ENCODE data around the gene DNAJC6.
A peak's percentile ranks its signal among the peaks of the same experiment; 100 is the strongest.

Gene DNAJC6

GRCh38 chr1:65409816-65410326 lies 100.5 kb downstream of the DNAJC6 start:
- no peak for DNase-seq

DNA sequence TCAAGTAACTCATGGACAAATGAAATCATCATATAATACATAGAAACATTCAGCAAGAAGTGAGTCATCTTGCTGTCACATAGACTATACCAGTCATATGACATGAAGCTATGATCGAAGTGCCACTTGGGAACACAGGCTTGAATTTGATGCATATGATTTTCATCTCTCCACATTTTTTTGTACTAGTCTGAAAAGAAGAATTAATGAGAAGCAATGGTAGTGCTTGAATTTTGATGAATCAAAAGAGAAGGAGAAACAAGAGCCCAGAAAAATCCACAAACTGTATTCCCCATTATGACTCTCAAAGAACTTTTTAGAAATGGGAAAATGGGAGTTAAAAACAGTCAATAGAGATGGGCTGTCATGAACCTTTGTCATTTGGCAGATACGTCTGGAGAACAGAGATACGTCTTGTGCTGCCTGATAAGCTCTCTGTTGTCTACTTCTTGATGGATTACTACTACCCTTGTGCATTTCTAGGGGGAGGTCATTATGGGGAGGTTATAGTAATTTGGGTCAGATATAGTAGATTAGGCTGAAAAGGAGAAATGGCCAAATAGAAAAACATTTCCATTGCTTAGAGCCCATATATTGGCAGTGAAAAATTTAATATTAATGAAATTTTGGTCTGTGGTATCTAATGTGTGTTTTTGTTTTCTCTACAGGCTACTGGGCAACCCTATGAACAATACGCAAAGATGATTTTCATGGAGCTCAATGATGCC lies 103.1 kb downstream of the DNAJC6 start:
- DNase-seq = no peak

GRCh38 chr1:65412984-65413375 lies 103.6 kb downstream of the DNAJC6 start:
- DNase-seq = no peak

DNA sequence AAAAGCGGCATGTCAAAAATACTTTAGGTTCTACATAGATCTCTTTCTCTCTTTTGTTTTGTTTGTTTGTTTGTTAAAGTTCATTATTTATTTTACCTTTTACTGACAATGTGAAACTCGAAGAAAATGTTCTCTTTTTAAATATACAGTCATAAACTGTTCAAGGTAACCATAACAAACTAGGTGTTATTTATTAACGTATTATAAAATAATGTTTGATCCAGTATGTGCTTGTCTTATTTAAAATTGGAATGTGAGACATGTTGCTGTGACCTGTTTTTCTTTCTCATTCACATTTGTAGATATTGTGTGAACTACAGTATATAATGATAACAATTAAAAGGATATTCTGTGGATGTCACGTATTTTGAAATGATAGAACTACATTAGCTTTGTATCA lies 105.2 kb downstream of the DNAJC6 start:
- DNase-seq = no peak

- DNase-seq = no peak
Observed at GRCh38 chr1:65416767-65417166, 107.4 kb downstream of the DNAJC6 start.

GRCh38 chr1:65417729-65418128 lies 108.4 kb downstream of the DNAJC6 start:
- no peak for DNase-seq

DNA sequence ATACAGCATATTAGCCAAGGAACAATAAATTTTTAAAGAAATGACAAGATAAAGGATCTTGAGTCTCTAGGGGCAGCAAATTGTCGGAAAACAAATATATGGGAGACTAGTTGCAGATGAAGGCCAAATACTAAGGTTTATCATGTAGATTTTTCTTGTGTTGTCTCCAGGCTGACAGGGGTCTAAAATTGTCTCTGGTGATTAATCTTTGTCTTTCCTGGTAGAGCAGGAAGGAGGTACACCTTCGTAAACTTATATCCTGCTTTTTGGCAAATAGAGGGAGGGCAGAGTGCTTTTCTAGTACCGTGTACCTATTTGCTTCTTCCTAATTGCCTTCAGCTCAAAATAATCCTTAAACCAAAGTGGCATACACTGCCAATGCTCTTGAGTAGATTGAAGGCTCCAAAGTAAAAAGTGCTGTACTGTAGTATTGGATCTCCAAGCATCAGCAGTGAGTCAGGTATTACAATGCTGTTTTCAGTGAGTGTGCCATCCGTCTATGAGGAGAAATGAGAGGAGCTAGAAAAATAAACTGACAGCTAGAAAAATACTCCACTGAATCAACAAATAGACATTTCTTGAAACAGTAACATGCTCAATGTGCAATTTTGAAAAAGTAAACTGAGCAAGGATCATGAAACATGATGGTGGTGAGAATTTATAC lies 109.3 kb downstream of the DNAJC6 start:
- no peak for DNase-seq

- DNase-seq = peak; percentile 98
Observed at GRCh38 chr1:65419681-65420589, 110.6 kb downstream of the DNAJC6 start.

DNA sequence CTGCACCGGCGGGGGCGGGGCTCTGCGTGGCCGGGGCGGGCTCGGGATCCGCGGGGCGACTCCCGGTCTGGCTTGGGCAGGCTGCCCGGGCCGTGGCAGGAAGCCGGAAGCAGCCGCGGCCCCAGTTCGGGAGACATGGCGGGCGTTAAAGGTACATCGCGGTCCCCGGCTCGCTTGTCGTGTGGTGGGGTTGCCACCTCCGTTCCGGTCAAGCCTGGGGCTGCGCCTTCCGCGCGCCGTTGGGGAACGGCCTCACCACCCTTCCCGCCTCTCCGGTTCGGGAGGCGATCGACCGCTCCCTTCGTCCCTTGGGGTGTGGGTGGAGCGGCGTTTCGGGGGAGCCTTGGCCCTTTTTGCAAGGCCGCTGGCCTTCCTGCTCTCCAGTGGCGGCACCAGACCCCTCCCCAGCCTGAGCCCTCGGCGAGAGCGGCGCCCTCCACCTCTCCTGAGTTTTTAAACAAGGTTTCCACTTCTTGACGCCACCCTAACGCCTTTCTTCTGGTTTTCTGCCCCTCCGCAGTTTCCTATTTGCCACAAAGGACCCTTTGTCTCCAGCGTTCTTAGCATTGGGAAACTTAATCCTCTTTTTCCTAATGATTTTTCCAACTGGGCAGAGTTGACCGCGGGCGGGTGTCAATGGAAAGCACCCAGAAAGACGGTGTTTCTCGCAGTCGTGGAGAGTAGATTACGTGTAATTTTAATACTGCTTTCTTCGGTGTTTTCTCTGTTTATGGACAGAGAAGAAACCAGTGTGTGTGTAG lies 111.4 kb downstream of the DNAJC6 start, which contains the start of the genes LEPR and LEPROT:
Gene LEPR (plus strand): TSS at position 79 of the 761 bp plus-strand sequence. CDS start 144,898 bp downstream, outside the sequence.
Gene LEPROT (plus strand): TSS at position 79 of the 761 bp plus-strand sequence. CDS start 57 bp downstream, at position 136.
- DNase-seq = no peak

- DNase-seq = no peak
Observed at GRCh38 chr1:65421351-65422025, 112.1 kb downstream of the DNAJC6 start.

DNA sequence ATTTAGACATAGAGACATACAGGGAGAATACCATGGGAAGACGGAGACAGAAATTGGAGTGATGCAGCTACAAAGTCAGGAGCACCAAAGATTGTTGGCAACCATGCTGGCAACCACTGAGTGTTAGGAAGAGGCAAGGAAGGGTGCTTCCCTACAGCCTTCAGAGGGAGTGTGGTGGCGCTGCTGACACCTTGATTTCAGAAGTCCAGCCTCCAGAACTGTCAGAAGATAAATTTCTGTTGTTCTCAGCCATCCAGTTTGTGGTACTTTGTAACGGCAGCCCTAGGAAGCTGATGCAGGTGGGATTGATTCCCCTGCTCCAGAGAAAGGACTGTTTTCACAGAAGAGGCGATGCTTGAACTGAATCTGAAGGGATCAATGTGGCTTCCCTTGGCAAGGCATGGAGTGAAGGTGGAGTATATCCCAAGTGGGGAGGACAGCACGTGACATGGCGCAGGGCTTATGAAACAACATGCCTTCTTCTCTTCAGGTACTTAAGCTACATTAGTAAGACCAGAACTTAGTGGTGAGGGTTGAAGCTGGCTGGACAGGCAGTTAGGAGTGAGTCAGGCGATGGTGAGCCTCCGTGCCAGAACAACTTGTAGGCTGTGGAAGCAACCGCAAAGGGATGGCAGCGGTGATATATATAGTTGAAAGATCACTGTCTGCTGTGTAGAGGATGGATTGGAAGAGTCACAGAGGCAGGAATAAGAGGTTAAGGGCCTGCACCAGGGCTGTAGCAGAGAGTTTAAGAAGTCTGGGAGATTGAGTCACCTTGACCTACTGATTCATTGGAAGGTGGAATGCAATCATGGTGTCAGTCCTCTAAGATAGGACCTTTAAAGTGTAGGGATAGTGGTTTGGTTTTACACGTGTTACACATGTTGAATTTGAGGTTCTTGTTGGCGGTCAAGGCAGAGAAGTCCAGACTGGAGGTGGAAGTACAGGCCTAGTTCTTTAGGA lies 113.2 kb downstream of the DNAJC6 start:
- no peak for DNase-seq

DNA sequence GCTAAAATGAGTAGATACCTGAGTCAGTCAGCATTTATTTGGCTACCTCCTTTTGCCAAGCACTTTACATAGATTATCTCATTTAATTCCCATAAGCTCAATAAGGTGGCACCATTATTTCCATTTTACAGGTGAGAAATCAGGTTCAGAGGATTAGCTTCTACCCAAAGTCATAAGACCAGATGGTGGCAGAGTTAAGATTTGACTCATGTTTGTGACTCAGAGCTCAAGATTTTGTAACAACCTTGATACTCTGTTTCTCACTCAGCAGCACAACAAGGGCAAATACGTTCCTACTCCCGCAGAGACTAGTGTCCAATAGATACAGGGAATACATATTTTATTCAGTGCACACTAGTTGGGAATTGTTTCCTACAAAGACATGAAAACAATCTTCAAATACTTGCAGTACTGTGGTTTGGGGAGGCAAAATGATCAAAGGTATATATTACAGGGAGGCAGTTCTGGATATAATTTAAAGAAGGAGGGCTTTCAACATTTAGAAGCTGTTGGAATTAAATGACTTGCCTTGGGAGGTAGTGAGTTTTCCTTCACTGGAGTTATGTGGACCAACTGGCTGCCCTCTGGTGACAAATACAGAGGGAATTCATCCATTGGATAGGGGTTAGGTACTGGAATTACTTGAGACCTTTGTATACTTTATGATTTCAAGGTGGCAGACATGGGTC lies 114.7 kb downstream of the DNAJC6 start:
- no peak for DNase-seq

DNA sequence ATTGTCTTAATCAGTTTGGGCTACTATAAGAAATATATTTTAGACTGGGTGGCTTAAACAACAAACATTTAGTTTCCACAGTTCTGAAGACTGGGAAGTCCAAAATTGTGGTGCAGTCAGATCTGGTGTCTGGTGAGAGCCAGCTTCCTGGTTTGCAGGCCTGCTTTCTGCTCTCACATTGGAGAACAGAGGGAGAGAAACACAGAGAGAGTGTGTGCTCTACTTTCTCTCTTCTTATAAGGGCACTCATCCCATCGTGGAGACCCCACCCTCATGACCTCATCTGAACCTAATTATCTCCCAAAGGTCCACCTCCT lies 115.2 kb downstream of the DNAJC6 start:
- DNase-seq = no peak

DNA sequence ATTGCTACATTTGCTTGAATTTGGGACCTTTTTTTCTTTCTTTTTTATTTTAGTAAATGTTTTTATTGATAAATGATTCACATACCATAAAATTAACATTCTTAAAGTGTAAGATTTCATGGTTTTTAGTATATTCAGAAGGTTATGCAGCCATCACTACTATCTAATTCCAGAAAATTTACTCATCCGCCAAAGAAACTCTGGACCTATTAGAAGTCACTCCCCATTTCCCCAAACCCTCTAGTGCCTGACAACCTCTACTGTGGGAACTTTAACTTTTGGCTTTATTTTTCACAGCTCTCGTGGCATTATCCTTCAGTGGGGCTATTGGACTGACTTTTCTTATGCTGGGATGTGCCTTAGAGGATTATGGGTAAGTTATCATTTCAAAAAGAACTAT lies 115.7 kb downstream of the DNAJC6 start:
- DNase-seq = no peak

DNA sequence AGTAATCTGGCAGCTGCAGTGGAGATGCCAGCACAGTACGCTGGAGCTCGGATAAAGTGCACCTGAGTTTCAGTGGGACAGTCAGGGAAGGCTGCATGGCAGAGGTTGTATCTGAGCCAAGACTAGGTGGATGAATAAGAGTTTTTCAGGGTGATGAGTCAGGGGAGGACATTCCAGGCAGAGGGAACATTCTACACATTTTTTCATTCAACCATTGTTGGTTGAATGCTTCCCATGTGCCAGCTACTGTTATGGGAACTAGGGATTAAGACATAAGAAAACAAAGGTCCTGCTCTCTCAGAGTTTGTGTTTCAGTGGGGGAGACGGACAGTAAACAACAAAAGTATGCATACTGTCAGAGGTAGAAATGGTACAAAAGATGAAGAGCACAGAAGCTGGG lies 116.4 kb downstream of the DNAJC6 start:
- DNase-seq = no peak

- DNase-seq = no peak
Observed at GRCh38 chr1:65429078-65429477, 119.7 kb downstream of the DNAJC6 start.

- DNase-seq = no peak
Observed at GRCh38 chr1:65429806-65430205, 120.5 kb downstream of the DNAJC6 start.

GRCh38 chr1:65431111-65431705 lies 121.9 kb downstream of the DNAJC6 start:
- DNase-seq = no peak

GRCh38 chr1:65432918-65433317 lies 123.6 kb downstream of the DNAJC6 start:
- DNase-seq = no peak

DNA sequence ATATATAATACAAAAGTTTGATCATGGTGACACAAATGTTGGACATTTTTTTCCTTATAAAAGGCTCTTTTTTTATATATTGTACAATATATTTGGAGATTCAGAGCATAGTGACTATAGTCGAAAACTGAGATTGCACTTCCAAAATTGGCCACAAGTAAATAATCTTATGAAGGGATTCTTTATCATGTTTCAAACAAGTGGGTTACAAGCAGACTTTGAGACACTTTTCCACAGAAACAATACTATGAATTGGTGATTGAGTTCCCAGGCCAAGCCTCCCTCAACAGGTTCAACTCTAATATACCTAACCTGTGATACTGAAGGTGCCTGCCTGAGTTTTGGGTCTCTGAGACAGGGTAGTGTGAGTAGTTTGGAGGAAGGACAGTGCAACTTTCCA lies 124.9 kb downstream of the DNAJC6 start:
- DNase-seq = no peak
